NCI-H1092 (cell line): ENCODE results near the gene TUBB3.

Experiments
- DNase-seq: peaks from one replicate; lab custom pipeline; 2025; lab: John Stamatoyannopoulos, UW

Gene TUBB3

DNA sequence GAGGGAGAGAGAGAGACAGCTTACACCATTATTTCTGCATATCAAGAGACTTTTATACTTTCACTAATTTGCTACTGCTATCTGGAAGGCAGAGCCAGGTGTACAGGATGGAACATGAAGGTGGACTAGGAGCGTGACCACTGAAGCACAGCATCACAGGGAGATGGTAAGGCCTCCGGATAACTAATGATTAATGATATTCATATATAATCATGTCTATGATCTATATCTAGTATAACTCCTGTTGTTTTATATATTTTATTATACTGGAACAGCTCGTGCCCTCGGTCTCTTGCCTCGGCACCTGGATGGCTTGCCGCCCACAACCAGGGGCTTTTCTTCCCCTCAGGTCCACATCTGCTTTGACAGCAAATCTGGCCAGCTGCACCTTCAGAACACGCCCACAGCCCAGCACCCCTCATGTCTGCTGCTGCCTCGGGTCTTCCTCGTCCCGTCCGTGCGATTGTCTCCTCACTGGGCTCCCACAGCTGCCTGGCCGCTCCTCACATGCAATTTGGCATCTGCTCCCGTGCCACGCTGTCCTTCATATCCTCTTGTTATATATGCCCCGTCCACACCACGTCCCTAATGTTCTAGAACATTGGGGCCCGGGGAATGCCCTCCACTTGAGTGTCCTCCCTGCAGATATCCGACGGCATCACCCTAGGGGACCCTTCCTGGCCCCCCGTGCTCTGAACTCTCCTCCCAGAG lies 15.2 kb downstream of the TUBB3 start:
- no peak for DNase-seq

- DNase-seq: no peak
Observed at GRCh38 chr16:89944773-89945172, 21.6 kb downstream of the TUBB3 start.

GRCh38 chr16:89945654-89946053 lies 22.5 kb downstream of the TUBB3 start:
- DNase-seq: no peak

DNA sequence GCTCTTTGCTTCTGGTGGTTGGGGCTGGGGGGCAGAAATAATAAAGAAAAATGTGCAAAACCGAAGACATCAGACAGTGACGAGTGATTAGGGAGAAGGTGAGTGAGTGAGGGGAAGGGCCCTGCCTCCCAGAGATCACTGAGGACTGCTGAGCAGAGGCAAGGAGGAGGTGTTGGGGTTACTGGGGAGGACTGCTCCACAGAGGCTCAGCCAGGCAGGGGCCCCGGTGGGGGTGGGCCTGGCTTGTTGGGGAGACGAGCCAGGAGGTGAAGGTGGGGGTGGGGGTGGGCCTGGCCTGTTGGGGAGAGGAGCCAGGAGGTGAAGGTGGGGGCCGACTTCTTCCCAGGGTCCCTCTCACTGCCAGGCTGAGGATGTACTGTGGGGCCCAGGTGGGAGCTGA lies 23.4 kb downstream of the TUBB3 start:
- no peak for DNase-seq

DNA sequence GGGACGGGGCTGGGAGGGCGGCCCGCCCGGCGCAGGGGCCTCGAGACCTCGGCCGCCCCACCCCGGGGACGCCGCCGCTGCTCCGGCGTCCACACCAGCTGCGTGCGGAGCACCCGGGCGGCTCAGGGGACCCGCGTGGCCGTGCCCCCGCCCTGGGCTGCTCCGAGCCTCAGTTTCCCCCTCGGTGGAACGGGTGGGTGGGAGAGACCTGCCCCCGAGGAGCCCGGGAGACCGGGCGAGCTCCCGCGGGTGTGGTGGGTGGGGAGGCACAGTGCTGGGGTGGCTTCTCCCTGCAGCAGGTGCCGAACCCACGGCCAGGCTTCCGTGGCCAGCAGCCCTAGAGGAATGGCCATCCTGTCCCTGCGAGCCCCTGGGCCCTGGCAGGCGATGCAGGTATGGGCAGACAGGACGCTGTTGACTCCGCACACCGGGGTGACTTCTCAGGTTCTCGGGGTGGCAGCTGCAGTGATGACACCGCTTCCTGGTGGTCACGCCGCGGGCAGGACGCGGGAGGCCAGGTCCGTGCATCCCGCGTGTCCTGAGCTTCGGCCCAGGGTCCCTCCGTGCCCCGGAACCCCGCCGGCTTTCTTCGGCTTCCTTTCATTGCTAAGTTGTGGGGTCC lies 26.1 kb downstream of the TUBB3 start:
- DNase-seq: no peak

- DNase-seq: no peak
Observed at GRCh38 chr16:89949756-89950155, 26.6 kb downstream of the TUBB3 start.

GRCh38 chr16:89951509-89951908 lies 28.4 kb downstream of the TUBB3 start:
- DNase-seq: no peak

- DNase-seq: no peak
Observed at GRCh38 chr16:89952049-89952448, 28.9 kb downstream of the TUBB3 start.

DNA sequence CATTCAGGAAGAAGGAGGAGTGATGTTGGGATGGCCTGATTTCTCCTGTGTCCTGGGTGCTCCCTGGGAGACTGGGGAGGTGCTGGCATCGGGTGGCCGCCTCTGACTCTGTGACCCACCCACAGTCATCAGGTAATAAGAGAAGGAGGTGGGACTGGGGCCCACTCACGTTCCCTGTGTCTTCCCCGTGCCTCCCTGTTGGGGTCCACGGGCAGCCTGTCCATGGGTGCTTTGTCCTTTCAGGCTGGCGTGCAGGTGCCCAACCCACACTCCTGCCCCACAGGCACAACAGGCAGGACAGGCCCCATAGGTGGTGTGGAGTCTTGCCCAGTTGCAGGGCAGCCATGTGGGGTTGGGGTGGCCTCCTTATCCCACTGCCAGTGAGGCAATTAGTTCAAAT lies 29.4 kb downstream of the TUBB3 start:
- no peak for DNase-seq

DNA sequence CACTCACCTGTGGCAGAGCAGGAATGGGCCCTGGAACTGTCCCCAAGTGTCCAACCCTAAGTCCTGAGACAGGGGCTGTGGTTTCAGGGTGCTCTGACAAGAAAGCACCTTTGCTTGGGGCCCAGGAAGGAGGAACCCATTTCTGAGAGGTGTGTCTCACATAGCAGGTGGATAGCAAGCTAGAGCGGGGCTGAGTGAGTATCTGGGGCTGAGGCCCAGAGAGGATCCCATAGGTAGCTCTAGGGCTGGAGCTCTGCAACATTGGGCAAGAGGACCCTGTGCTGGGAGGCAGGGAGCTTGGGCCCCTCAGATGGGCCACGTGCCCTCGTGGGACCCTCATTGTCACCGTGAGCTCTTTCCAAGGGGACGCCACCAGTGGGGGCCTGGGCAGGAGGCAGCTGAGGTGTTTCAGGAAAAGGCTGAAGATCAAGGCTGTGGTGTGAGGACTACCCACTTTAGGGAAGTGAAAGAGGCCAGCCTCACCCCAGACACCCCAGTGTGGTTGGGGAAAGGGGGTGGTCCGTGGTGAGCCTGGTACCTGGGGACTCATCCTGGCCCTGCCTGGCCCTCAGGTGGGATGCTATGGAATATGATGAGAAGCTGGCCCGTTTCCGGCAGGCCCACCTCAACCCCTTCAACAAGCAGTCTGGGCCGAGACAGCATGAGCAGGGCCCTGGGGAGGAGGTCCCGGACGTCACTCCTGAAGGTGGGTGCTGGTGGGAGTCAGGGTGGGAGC lies 30.7 kb downstream of the TUBB3 start:
- DNase-seq: no peak

- no peak for DNase-seq
Observed at GRCh38 chr16:89954462-89954861, 31.3 kb downstream of the TUBB3 start.

GRCh38 chr16:89955001-89955685 lies 32.0 kb downstream of the TUBB3 start:
- no peak for DNase-seq

- DNase-seq: no peak
Observed at GRCh38 chr16:89956505-89957215, 33.5 kb downstream of the TUBB3 start.

DNA sequence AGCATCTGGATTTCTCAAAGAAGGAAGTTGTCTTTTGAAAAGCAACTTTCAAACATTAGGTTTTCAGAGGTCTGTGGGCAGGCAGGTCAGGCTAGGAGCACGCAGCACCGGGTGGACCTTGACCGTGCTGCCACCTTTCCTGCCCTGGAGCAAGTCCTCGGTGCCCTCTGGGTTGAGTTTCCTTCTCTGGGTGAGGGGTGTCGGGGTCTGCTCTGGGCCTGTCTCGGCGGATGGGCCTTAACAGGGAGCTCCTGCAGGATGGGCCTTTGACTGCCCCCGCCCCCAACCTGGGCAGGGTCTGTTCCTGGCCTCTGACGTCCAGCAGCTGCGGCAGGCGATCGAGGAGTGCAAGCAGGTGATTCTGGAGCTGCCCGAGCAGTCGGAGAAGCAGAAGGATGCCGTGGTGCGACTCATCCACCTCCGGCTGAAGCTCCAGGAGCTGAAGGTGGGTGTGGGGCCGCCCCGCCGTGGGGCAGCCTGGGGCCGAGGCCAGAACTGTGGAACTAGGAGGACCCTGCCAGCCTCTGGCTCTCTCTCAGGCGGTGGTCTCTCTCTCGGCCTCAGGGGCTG lies 34.2 kb downstream of the TUBB3 start:
- no peak for DNase-seq

- no peak for DNase-seq
Observed at GRCh38 chr16:89958068-89958467, 34.9 kb downstream of the TUBB3 start.

GRCh38 chr16:89958596-89958995 lies 35.5 kb downstream of the TUBB3 start:
- no peak for DNase-seq

GRCh38 chr16:89960966-89961365 lies 37.8 kb downstream of the TUBB3 start:
- DNase-seq: no peak

- no peak for DNase-seq
Observed at GRCh38 chr16:89961920-89962319, 38.8 kb downstream of the TUBB3 start.

DNA sequence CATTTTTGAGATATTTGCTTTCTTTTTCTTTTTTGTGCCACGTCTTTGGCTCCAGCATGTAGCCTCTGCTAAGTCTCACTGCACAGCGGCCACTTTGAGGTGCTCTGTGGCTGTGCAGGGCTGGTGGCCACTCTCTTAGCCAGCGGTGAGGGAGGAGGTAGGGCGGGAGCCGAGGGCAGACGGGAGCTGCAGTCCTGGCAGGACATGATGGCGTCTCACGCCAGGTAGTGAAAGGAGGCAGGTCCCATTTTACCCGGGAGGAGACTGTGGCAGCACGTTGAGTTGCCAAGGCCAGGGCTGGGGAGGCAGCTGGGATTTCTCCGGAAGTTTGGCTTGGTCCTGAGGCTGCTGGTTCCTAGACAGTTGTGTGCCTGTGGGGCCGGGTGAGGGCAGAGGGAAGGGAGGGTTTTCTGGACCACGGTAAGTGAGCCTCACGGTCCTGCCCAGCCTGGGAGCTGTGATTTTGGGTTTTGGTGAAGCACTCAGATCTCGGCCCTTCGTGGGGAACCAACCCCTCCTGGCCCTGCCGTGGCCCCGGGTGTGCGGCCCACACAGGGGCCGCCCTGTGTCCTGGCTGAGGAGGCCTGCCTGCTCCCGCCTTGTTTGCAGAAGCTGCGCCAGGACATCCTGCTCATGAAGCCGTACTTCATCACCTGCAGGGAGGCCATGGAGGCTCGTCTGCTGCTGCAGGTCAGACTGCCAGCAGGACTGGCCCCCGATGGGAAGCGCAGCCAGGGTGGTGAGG lies 39.8 kb downstream of the TUBB3 start:
- DNase-seq: no peak

- DNase-seq: no peak
Observed at GRCh38 chr16:89964201-89964600, 41.1 kb downstream of the TUBB3 start.
